ENCODE data around the gene SWSAP1.
A peak's percentile ranks its signal among the peaks of the same experiment; 100 is the strongest.

SWSAP1 gene

DNA sequence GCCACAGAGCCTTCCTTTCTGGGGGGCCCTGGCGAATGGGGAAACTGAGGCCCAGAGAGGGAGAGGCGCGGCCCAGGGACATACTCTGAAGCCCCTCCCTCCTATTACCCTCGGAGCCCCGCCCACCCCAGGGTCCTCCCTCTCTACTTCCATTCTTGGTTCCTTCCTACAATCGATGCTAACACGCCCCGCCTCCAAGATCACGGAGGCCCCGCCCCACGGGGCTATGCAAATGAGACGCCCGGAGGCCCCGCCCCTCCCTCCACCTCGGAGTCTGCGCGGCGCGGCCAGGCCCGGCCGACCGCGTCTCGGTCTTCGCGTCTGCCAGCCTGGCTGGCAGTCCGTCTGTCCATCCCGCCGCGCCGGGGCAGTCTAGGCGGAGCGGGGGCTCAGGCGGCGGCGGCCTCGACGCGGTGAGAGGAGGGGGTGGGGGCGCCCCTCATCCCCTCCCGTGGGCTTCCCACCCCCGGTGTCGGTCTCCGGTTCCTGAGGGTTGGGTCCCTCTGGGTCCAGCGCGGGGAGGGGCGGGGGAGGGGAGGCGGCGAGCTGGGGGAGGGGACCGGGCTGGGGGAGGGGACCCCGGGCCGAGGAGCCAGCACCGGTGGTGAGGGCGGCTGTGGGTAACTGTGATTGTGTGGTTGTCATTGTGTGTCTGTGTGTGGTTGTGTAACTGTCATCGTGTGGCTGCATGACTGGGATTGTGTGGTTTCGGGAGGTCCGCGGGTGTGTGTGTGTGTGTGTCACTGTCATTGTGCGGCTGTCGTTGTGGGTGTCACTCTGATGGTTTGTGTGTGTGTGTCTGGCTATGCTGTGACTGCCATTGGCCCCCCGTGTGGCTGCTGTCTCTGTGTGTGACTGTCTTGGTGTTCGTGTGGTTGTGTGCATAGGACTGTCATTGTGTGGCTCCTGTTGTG lies 19.0 kb upstream of the SWSAP1 start, which contains the start of gene PLPPR2:
Gene PLPPR2, plus strand, starts transcription at position 273 of the 914 bp plus-strand sequence. CDS start 2,242 bp downstream, outside the sequence.
- 8% methylated on average over 57 of the region's 62 CpGs for whole genome bisulfite sequencing
- Histone ChIP-seq H3K4me3 (ENCODE audit: low read length) (peak within 1 kb of the TSS; percentile 51), H3K36me3 (ENCODE audit: insufficient read depth, low read length) (no peaks in the 10 kb centered on the region), H3K9me3 (ENCODE audit: insufficient read depth, low read depth, low read length) (no peaks in the 10 kb centered on the region), H3K27ac (ENCODE audit: low read depth, low read length) (no peak within 1 kb of the TSS), H3K27me3 (ENCODE audit: insufficient read depth, low read length) (peaks cover 10% of the 10 kb centered on the region), H3K9ac (ENCODE audit: low read depth, low read length) (no peak within 1 kb of the TSS), H3K4me1 (ENCODE audit: insufficient read depth, low read length) (no peaks in the 10 kb centered on the region)

DNA sequence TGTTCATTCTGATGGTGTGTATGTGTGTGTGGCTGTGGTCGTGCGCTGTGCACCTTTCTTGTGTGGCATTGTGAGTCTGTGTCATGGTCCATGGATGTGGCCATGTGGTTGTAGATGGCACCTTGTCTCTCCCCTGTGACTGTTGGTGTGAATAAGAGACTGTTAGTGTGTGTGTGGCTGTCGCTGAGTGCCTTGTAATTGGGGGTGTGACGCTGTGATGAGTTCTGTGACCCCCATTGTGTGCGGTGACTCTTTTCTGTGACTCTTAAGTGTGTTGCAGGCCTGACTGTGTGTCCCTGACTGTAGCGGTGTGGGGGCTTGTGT lies 18.4 kb upstream of the SWSAP1 start:
- Histone ChIP-seq H3K4me1 (ENCODE audit: insufficient read depth, low read length) (no peaks in the 10 kb centered on the region), H3K4me3 (ENCODE audit: low read length) (peak overlapping the region; percentile 51; the same call in 1 of the 2 replicates), H3K9me3 (ENCODE audit: insufficient read depth, low read depth, low read length) (no peaks in the 10 kb centered on the region), H3K36me3 (ENCODE audit: insufficient read depth, low read length) (no peaks in the 10 kb centered on the region), H3K9ac (ENCODE audit: low read depth, low read length) (no peak overlapping the region), H3K27ac (ENCODE audit: low read depth, low read length) (no peak overlapping the region), H3K27me3 (ENCODE audit: insufficient read depth, low read length) (peaks cover 16% of the 10 kb centered on the region)
- 85% methylated on average over 6 of the region's 6 CpGs for WGBS

DNA sequence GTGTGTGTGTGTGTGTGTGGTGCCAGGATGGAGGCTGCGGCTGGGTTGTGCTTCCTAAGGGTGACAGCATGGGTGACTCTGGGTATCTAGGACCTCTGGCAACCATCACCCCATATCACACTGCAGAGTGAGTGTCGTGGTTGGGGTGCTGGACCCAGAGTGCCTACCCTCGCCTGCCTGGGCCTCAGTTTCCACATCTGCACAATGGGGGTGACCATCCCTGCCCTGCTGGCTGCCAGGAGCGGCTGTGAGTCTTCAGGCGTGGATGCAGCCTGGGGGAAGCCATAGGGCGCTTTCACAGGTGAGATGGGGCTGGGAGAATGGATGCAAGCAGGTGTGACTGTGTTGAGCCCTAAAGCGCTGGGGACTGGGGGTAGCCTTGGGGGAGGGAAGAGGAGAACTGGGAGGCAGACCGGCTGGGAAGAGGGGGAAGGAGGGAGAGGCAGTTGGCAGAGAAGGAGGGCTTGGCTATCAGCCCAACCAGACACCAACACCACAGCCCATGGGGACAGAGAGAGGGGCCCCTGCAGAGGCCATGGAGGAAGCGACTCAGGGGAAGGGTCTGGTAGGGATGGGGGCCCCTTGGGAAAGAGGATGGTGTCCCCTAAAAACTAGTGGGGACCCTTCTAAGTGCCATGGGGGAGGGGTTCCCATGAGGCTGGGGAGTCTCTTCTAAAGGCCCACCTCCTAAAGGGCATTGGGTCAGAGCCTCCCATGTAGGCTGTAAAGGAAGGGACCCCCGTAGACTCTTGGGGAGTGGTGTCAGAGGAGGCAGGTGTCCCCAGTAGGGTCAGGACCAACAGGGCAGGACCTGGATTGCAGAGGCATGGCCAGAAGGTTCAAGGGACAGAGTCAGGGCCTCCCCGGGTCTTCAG lies 17.6 kb upstream of the SWSAP1 start:
- WGBS, result 79% methylated on average over 10 of the region's 11 CpGs

GRCh38 chr19:11359421-11359820 lies 15.0 kb upstream of the SWSAP1 start:
- WGBS, result 80% methylated on average over 11 of the region's 11 CpGs
- Histone ChIP-seq H3K4me1 (ENCODE audit: insufficient read depth, low read length) (peaks cover 7% of the 10 kb centered on the region), H3K4me3 (ENCODE audit: low read length) (no peak overlapping the region), H3K9ac (ENCODE audit: low read depth, low read length) (no peak overlapping the region), H3K36me3 (ENCODE audit: insufficient read depth, low read length) (no peaks in the 10 kb centered on the region), H3K9me3 (ENCODE audit: insufficient read depth, low read depth, low read length) (no peaks in the 10 kb centered on the region), H3K27me3 (ENCODE audit: insufficient read depth, low read length) (peaks cover 18% of the 10 kb centered on the region), H3K27ac (ENCODE audit: low read depth, low read length) (no peak overlapping the region)

More for the DNA sequence above, 17.6 kb upstream of the SWSAP1 start:
- H3K9me3 ChIP-seq (ENCODE audit: insufficient read depth, low read depth, low read length), result no peaks in the 10 kb centered on the region
- peaks cover 3% of the 10 kb centered on the region for H3K4me1 ChIP-seq (ENCODE audit: insufficient read depth, low read length)
- H3K4me3 ChIP-seq (ENCODE audit: low read length), result no peak overlapping the region
- peaks cover 18% of the 10 kb centered on the region for H3K27me3 ChIP-seq (ENCODE audit: insufficient read depth, low read length)
- H3K36me3 ChIP-seq (ENCODE audit: insufficient read depth, low read length), result no peaks in the 10 kb centered on the region
- H3K27ac ChIP-seq (ENCODE audit: low read depth, low read length), result no peak overlapping the region
- no peak overlapping the region for H3K9ac ChIP-seq (ENCODE audit: low read depth, low read length)

DNA sequence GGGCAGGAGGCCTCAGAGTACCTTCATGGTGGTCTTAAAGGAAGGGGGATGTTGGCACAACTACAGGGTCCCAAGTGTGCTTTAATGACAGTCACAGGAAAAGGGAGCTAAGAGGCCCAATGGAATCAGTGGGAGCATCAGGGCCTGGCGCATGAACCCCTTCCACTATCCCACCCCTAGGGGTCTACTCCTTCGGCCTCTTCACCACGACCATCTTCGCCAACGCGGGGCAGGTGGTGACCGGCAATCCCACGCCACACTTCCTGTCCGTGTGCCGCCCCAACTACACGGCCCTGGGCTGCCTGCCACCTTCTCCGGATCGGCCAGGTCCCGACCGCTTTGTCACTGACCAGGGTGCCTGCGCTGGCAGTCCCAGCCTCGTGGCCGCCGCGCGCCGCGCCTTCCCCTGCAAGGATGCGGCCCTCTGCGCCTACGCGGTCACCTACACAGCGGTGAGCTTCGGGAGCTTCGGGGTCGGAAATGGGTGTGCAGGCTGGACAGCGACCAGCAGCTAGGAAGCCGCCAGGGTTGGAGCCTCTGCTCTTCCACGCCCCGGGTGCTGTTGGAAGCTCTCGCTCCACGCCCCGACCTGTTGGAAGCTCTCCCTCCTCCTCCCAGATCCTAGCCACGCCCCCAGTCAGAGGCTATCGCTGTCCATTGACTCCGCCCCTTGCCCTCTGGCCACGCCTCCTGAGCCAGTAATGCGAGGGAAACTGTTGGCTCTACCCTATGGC lies 13.3 kb upstream of the SWSAP1 start:
- 15% methylated on average over 43 of the region's 43 CpGs for WGBS
- Histone ChIP-seq H3K9ac (ENCODE audit: low read depth, low read length) (peak overlapping the region; percentile 7; the same call in 1 of the 2 replicates), H3K36me3 (ENCODE audit: insufficient read depth, low read length) (no peaks in the 10 kb centered on the region), H3K4me1 (ENCODE audit: insufficient read depth, low read length) (peaks cover 7% of the 10 kb centered on the region), H3K27me3 (ENCODE audit: insufficient read depth, low read length) (0 out of 2 replicates have a peak, but pooled peaks cover 13% of the 10 kb centered on the region), H3K4me3 (ENCODE audit: low read length) (peak overlapping the region; percentile 56), H3K9me3 (ENCODE audit: insufficient read depth, low read depth, low read length) (no peaks in the 10 kb centered on the region), H3K27ac (ENCODE audit: low read depth, low read length) (no peak overlapping the region)

GRCh38 chr19:11361771-11362731 lies 12.4 kb upstream of the SWSAP1 start:
- Histone ChIP-seq H3K4me1 (ENCODE audit: insufficient read depth, low read length) (peaks cover 7% of the 10 kb centered on the region), H3K27ac (ENCODE audit: low read depth, low read length) (no peak overlapping the region), H3K9me3 (ENCODE audit: insufficient read depth, low read depth, low read length) (no peaks in the 10 kb centered on the region), H3K27me3 (ENCODE audit: insufficient read depth, low read length) (0 out of 2 replicates have a peak, but pooled peaks cover 10% of the 10 kb centered on the region), H3K4me3 (ENCODE audit: low read length) (peak overlapping the region; percentile 56), H3K36me3 (ENCODE audit: insufficient read depth, low read length) (no peaks in the 10 kb centered on the region), H3K9ac (ENCODE audit: low read depth, low read length) (no peak overlapping the region)
- 76% methylated on average over 35 of the region's 35 CpGs for WGBS

DNA sequence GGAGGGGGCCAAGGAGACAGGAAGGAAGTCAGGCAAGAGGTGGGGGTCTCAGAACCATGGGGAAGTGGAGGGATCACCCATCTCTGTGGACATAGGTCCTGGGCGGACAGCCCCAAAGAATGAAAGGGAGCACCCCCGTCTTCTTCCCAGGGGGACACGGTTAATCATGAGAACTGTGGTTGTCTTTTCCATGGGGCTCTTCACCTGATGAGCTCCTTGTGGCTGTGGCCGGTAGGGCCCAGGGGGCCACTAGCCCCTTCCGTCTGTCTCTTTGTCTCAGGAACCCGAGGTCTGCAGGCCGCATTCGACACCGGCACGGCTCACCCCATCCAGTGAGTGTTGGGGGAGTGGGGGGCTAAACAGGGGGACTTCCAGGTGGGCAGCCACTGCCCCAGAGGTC lies 10.6 kb upstream of the SWSAP1 start:
- Histone ChIP-seq H3K27ac (ENCODE audit: low read depth, low read length) (no peak overlapping the region), H3K27me3 (ENCODE audit: insufficient read depth, low read length) (0 out of 2 replicates have a peak, but pooled peaks cover 10% of the 10 kb centered on the region), H3K36me3 (ENCODE audit: insufficient read depth, low read length) (peaks cover 7% of the 10 kb centered on the region; the same call in 1 of the 2 replicates), H3K9ac (ENCODE audit: low read depth, low read length) (no peak overlapping the region), H3K9me3 (ENCODE audit: insufficient read depth, low read depth, low read length) (no peaks in the 10 kb centered on the region), H3K4me3 (ENCODE audit: low read length) (no peak overlapping the region), H3K4me1 (ENCODE audit: insufficient read depth, low read length) (peaks cover 7% of the 10 kb centered on the region)
- 93% methylated on average over 10 of the region's 10 CpGs for WGBS

- H3K27me3 ChIP-seq (ENCODE audit: insufficient read depth, low read length), result 0 out of 2 replicates have a peak, but pooled peaks cover 10% of the 10 kb centered on the region
- H3K9me3 ChIP-seq (ENCODE audit: insufficient read depth, low read depth, low read length), result no peaks in the 10 kb centered on the region
- peaks cover 7% of the 10 kb centered on the region; the same call in 1 of the 2 replicates for H3K36me3 ChIP-seq (ENCODE audit: insufficient read depth, low read length)
- H3K4me3 ChIP-seq (ENCODE audit: low read length), result no peak overlapping the region
- H3K9ac ChIP-seq (ENCODE audit: low read depth, low read length), result no peak overlapping the region
- H3K4me1 ChIP-seq (ENCODE audit: insufficient read depth, low read length), result peaks cover 7% of the 10 kb centered on the region
- H3K27ac ChIP-seq (ENCODE audit: low read depth, low read length), result no peak overlapping the region
- 94% methylated on average over 28 of the region's 28 CpGs for WGBS
Measured at GRCh38 chr19:11364296-11364904, 10.1 kb upstream of the SWSAP1 start.

- 93% methylated on average over 5 of the region's 5 CpGs for WGBS
- 0 out of 2 replicates have a peak, but pooled peaks cover 10% of the 10 kb centered on the region for H3K27me3 ChIP-seq (ENCODE audit: insufficient read depth, low read length)
- H3K9me3 ChIP-seq (ENCODE audit: insufficient read depth, low read depth, low read length), result no peaks in the 10 kb centered on the region
- no peak overlapping the region for H3K9ac ChIP-seq (ENCODE audit: low read depth, low read length)
- H3K4me3 ChIP-seq (ENCODE audit: low read length), result no peak overlapping the region
- no peak overlapping the region for H3K27ac ChIP-seq (ENCODE audit: low read depth, low read length)
- H3K4me1 ChIP-seq (ENCODE audit: insufficient read depth, low read length), result peaks cover 7% of the 10 kb centered on the region
- H3K36me3 ChIP-seq (ENCODE audit: insufficient read depth, low read length), result peaks cover 7% of the 10 kb centered on the region; the same call in 1 of the 2 replicates
Measured at GRCh38 chr19:11364935-11365334, 9.5 kb upstream of the SWSAP1 start.

Data from HUES64 (cell line).